K562 treated with DMSO at 1 percent for 12 hours (cell line): ENCODE results near the gene CRYBB1. TPM values are rescaled to one million over a fixed set of nuclear protein-coding genes. Genes with fewer than 3 reads are reported as not detected.

Source experiments
- total RNA-seq: library from RNA; unstranded; fragments of 300-600 nt; gene quantifications from 2 replicates; pipeline ENCODE4 v1.2.3, GENCODE V29; 2022; ENCODE audit not compliant: insufficient read depth

CRYBB1 gene
- total RNA-seq: not detected in 2 replicates

DNA sequence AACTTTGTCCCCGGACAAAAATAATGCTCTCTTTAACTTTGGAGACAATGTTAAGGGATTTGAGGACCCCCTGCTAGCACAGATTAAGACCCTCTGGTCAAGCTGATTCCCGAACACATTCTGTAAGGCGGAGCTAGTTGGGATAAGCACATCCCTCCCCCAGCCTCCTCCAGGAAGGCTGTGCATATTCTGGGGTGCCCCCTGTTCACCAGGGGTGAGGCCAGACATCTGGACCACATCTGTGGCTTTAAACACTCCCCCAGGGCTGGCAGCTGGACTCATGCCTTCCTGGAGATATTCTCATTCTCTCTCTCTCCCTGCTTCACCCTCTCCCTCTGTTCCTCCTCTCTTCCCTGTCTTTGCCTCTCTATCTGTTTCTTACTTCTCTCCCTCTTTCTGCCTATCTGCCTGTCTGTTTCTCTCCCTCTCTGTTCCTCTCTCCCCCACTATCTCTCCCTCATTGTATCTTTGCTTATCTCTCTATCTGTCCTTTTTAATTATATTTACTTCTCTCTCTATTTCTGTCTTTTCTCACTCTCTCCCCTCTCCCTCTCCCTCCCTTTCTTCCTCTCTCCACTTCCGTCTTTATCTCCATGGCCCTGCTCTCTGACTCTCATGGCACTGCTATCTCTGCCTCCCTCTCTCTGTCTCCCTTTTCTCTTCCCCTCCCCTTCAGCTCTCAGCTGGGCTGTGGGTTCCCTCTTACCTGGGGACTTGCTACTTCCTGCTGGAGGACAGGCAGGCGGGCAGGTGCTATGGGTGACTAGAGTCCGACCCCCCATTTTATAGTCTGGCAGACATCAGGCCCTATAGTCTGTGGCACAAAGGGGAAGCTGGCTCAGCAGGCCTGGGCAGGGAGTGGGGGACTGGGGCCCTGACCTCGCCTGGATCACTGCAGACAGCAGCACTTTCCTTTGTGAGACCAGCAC is at the start of gene CRYBB1:
Gene CRYBB1, minus strand, starts transcription at position 757 of the 929 bp plus-strand sequence. CDS start 1,708 bp downstream, outside the sequence.

GRCh38 chr22:26656891-26657851 is 39.3 kb upstream of the CRYBB1 start, which contains the start of gene MIAT:
TSS of gene MIAT (plus strand) at chr22:26657588.

DNA sequence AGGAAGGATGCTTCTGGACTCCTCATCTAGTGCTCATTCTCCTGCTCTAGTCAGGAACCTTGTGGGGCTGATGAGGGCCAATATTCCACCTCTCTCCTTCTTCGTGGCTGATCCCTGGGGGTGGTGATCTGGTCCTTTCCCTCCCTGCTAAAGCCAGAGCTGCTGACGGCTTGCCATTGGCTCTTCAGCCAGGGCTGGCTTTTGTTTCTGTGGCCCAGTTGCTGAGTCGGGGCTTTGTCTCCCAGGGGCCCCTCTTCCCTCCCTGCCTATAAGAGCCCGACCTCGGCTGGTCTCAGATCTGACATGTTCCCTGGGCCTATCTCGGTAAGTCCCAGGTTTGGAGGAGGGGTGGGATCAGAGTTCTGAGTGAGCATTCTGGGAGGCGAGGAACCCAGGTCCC is 3.8 kb upstream of the CRYBB1 start, which contains the start of gene CRYBA4:
Gene CRYBA4, plus strand, starts transcription at position 301 of the 400 bp plus-strand sequence. CDS start 634 bp downstream, outside the sequence.

DNA sequence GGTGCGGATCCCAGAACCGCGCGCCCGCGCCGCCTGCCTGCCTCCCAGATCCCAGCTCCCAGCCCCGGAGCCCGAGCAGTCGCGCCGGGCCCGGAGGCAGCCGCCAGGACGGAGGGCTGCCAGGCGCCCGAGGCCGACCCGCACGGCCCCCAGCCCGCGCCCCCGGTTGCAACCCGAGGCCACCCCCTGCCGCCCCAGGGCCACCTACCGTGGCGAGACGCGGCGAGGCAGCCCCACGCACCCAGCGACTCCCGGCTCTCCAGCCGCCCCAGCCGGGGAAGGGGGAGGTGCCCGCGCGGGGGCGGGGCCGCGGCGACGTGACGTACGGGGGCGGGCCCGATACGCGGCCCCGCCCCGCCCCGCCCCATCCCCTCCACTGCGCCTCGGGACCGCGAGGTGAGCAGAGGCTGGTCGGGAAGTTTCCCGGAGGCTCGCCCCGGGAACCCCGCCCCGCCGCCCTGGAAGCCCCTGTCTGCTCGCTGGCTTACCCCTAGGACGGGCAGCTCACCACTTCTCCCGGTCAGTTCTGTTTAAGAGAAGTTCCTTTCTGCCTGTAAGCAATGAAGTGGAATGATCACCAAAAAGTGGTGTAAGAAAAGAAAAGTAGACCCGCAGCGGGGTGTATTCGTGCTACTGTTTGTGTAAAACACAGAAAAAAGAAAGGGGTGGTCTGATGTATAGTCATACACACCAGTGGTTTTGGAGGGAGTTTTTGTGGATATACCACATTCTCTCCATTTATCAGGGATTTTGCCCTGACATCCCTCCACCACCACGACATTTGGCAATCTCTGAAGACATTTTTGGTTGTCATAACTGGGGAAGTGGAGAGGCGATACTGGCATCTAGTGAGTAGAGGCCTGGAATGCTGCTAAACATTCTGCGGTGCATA is 27.7 kb downstream of the CRYBB1 start, which contains the start of gene TPST2:
Gene TPST2, minus strand, starts transcription at position 288 of the 892 bp plus-strand sequence. CDS start 48,502 bp downstream, outside the sequence.

Other genes with a start within 250 kb of the CRYBB1 start
- 0.84 and 1.9 TPM in 2 replicates for gene ASPHD2, start 188.8 kb downstream of the CRYBB1 start, total RNA-seq
- gene HPS4, start 134.2 kb downstream of the CRYBB1 start, total RNA-seq: 7.9 and 23.9 TPM in 2 replicates
- 8.4 and 12.4 TPM in 2 replicates for gene SRRD, start 134.2 kb downstream of the CRYBB1 start, total RNA-seq
- gene TFIP11, start 105.6 kb downstream of the CRYBB1 start, total RNA-seq: 16.3 and 23.8 TPM in 2 replicates
- gene TPST2, start 27.9 kb downstream of the CRYBB1 start, total RNA-seq: 70.3 and 71.0 TPM in 2 replicates
- not detected in 2 replicates for gene CRYBA4, start 3.9 kb upstream of the CRYBB1 start, total RNA-seq
- gene MIAT, start 39.6 kb upstream of the CRYBB1 start, total RNA-seq: 0.27 TPM in 1 of 2 replicates, not detected in the other